ENCODE results near the gene LARGE1.

Gene LARGE1

GRCh38 chr22:33780531-33781136 lies 139.6 kb downstream of the LARGE1 start:
- H4K20me1 ChIP-seq: peaks cover 0 to 83% (median 42%) of the 10 kb centered on the region in 11 experiments; a peak in 13 of 22 replicates

GRCh38 chr22:33779243-33779642 lies 141.0 kb downstream of the LARGE1 start:
- no peak overlapping the region for H3K4me2 ChIP-seq
- H4K20me1 ChIP-seq: peaks cover 0 to 93% (median 50%) of the 10 kb centered on the region in 11 experiments; a peak in 13 of 22 replicates
- H3K4me3 ChIP-seq: no peak overlapping the region
- no peak for TF ChIP-seq Cebpa-rat (IDR thresholded peaks at IDR 0.05)
- no peaks in the 10 kb centered on the region; a peak in 2 of 22 replicates for H3K36me3 ChIP-seq
- H3K27me3 ChIP-seq: no peaks in the 10 kb centered on the region
- peaks cover 0 to 6% (median 0%) of the 10 kb centered on the region in 11 experiments; a peak in 2 of 22 replicates for H3K9me3 ChIP-seq (replicated peaks in 1 of 11)
- no peak overlapping the region for H3K9ac ChIP-seq
- no peak overlapping the region for H3K27ac ChIP-seq
- peaks cover 0 to 8% (median 0%) of the 10 kb centered on the region in 10 experiments; a peak in 3 of 20 replicates for H3K4me1 ChIP-seq

More at GRCh38 chr22:33780531-33781136, 139.6 kb downstream of the LARGE1 start:
- Histone ChIP-seq H3K4me2 (no peak overlapping the region), H3K4me3 (no peak overlapping the region), H3K9me3 (replicated peaks in 1 of 11) (peaks cover 0 to 6% (median 0%) of the 10 kb centered on the region in 11 experiments; a peak in 2 of 22 replicates), H3K27ac (no peak overlapping the region), H3K4me1 (peaks cover 0 to 6% (median 5%) of the 10 kb centered on the region in 10 experiments; a peak in 14 of 20 replicates), H3K36me3 (no peaks in the 10 kb centered on the region; a peak in 2 of 22 replicates), H3K27me3 (no peaks in the 10 kb centered on the region), H3K9ac (no peak overlapping the region)
- no peak for TF ChIP-seq Cebpa-rat (IDR thresholded peaks at IDR 0.05)

- Histone ChIP-seq H4K20me1 (peaks cover 0 to 93% (median 63%) of the 10 kb centered on the region in 11 experiments; a peak in 16 of 22 replicates), H3K4me2 (no peak overlapping the region), H3K9ac (no peak overlapping the region), H3K27ac (no peak overlapping the region), H3K4me1 (peaks cover 0 to 8% (median 0%) of the 10 kb centered on the region in 10 experiments; a peak in 4 of 20 replicates), H3K9me3 (replicated peaks in 1 of 11) (peaks cover 0 to 6% (median 0%) of the 10 kb centered on the region in 11 experiments; a peak in 2 of 22 replicates), H3K36me3 (no peaks in the 10 kb centered on the region; a peak in 2 of 22 replicates), H3K27me3 (no peaks in the 10 kb centered on the region), H3K4me3 (no peak overlapping the region)
- TF ChIP-seq Cebpa-rat (IDR thresholded peaks at IDR 0.05): no peak
These were observed 143.8 kb downstream of the LARGE1 start for GRCh38 chr22:33776491-33776890.

DNA sequence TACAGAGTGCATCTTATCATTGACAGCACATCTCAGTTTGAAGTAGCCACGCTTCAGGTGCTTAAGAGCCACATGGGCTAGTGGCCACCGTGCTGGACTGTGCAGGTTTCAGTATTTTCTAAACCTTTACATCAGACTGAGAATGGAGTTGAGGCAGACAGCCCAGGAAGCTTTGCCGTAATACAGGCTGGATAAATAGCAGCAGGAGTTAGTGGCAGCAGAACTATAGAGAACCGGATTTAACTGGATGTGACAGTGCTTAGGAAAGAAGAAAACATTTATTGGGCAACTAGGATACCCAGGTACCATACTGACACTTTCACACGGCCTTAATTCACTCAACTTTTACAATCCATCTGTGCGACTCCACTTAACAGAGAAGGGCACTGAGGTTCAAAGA lies 145.5 kb downstream of the LARGE1 start:
- Histone ChIP-seq H3K27ac (no peak overlapping the region), H3K9ac (no peak overlapping the region), H3K36me3 (peaks cover 0 to 3% (median 0%) of the 10 kb centered on the region in 11 experiments; a peak in 2 of 22 replicates), H3K9me3 (replicated peaks in 1 of 11) (peaks cover 0 to 6% (median 0%) of the 10 kb centered on the region in 11 experiments; a peak in 2 of 22 replicates), H3K27me3 (no peaks in the 10 kb centered on the region), H3K4me3 (no peak overlapping the region), H3K4me1 (peaks cover 0 to 9% (median 0%) of the 10 kb centered on the region in 10 experiments; a peak in 4 of 20 replicates), H3K4me2 (no peak overlapping the region), H4K20me1 (peaks cover 0 to 93% (median 68%) of the 10 kb centered on the region in 11 experiments; a peak in 16 of 22 replicates)
- TF ChIP-seq Cebpa-rat (IDR thresholded peaks at IDR 0.05): no peak

GRCh38 chr22:33772745-33773144 lies 147.5 kb downstream of the LARGE1 start:
- H3K4me2 ChIP-seq: no peak overlapping the region
- no peak overlapping the region for H3K27ac ChIP-seq
- no peak overlapping the region for H3K9ac ChIP-seq
- peaks cover 0 to 6% (median 0%) of the 10 kb centered on the region in 11 experiments; a peak in 1 of 22 replicates for H3K9me3 ChIP-seq (replicated peaks in 1 of 11)
- H3K27me3 ChIP-seq: no peaks in the 10 kb centered on the region
- peaks cover 0 to 3% (median 0%) of the 10 kb centered on the region in 11 experiments; a peak in 2 of 22 replicates for H3K36me3 ChIP-seq
- no peak overlapping the region for H3K4me3 ChIP-seq
- H4K20me1 ChIP-seq: peaks cover 0 to 95% (median 76%) of the 10 kb centered on the region in 11 experiments; a peak in 16 of 22 replicates
- no peak for TF ChIP-seq Cebpa-rat (IDR thresholded peaks at IDR 0.05)
- H3K4me1 ChIP-seq: peaks cover 0 to 26% (median 18%) of the 10 kb centered on the region in 10 experiments; a peak in 14 of 20 replicates

DNA sequence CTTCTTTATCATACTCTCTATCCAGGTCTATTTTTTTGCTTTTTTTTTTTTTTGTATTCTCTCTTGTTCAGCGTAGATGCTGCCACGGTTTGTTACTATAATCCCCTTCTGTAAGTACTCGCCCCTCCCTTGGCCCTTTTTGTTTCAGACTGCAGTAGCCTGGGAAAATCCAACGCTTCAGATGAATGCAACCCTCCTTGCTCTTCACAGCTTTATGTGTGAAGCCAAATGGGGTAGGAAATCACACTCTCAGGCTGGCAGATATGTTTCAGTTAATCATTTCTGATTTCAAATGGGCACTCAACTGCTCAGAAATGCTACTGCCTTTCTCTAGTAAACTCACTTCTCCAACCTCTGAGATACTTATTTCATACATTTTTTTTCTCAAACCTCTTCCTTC lies 149.1 kb downstream of the LARGE1 start:
- TF ChIP-seq Cebpa-rat (IDR thresholded peaks at IDR 0.05): no peak
- H3K4me2 ChIP-seq: no peak overlapping the region

DNA sequence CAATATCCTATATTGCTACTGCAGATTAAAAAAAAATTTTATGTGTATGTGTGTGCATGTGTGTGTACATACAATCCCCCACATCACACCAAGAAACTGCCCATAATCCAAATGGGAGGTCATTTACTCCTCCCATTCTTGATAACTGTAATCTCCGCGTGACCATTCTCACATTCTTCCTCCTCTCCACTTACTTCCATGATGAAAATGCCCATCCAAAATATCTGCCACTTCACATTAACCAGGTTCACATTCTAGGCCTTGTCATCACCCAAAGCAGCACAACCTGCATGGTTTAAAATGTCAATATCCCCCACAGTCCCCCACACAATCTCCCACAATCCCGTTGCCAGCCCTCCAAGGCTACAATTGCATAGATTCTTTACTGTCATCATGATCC lies 149.6 kb downstream of the LARGE1 start:
- Histone ChIP-seq H3K4me3 (no peak overlapping the region), H3K27me3 (no peaks in the 10 kb centered on the region), H4K20me1 (peaks cover 0 to 92% (median 64%) of the 10 kb centered on the region in 11 experiments; a peak in 15 of 22 replicates), H3K4me1 (peaks cover 0 to 26% (median 20%) of the 10 kb centered on the region in 10 experiments; a peak in 14 of 20 replicates), H3K9me3 (replicated peaks in 1 of 11) (no peaks in the 10 kb centered on the region), H3K27ac (no peak overlapping the region), H3K36me3 (peaks cover 0 to 3% (median 0%) of the 10 kb centered on the region in 11 experiments; a peak in 1 of 22 replicates), H3K4me2 (no peak overlapping the region), H3K9ac (no peak overlapping the region)
- TF ChIP-seq Cebpa-rat (IDR thresholded peaks at IDR 0.05): no peak

More for the DNA sequence above, 149.1 kb downstream of the LARGE1 start:
- Histone ChIP-seq H3K9ac (no peak overlapping the region), H3K4me3 (no peak overlapping the region), H3K27me3 (no peaks in the 10 kb centered on the region), H4K20me1 (peaks cover 0 to 92% (median 67%) of the 10 kb centered on the region in 11 experiments; a peak in 15 of 22 replicates), H3K36me3 (peaks cover 0 to 3% (median 0%) of the 10 kb centered on the region in 11 experiments; a peak in 1 of 22 replicates), H3K27ac (no peak overlapping the region), H3K4me1 (peaks cover 0 to 27% (median 20%) of the 10 kb centered on the region in 10 experiments; a peak in 14 of 20 replicates), H3K9me3 (replicated peaks in 1 of 11) (no peaks in the 10 kb centered on the region)

DNA sequence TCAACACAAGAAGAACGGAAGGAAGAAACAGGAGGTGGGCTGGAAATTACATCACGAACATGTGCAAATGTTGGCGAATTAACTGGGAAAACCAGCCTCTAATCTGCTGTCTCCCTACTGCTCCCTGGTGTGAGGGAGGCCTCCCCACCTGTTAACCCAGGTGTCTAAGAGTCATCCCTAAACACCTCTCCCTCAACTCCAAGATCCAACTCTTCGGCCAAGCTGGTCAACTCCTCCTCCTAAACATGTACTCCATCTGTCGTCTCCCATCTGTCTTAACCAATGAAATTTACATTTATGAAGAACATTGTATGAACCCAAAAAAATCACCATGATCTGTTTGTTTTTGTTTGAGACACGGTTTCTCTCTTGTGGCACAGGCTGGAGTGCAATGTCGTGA lies 154.2 kb downstream of the LARGE1 start:
- no peak overlapping the region for H3K9ac ChIP-seq
- H3K4me2 ChIP-seq: no peak overlapping the region
- H3K27ac ChIP-seq: no peak overlapping the region
- H4K20me1 ChIP-seq: peaks cover 0 to 79% (median 48%) of the 10 kb centered on the region in 11 experiments; a peak in 13 of 22 replicates
- no peaks in the 10 kb centered on the region; a peak in 1 of 22 replicates for H3K9me3 ChIP-seq (replicated peaks in 1 of 11)
- no peak overlapping the region for H3K4me3 ChIP-seq
- TF ChIP-seq Cebpa-rat (IDR thresholded peaks at IDR 0.05): no peak
- no peaks in the 10 kb centered on the region for H3K27me3 ChIP-seq
- peaks cover 0 to 32% (median 26%) of the 10 kb centered on the region in 10 experiments; a peak in 14 of 20 replicates for H3K4me1 ChIP-seq
- H3K36me3 ChIP-seq: peaks cover 0 to 16% (median 3%) of the 10 kb centered on the region in 11 experiments; a peak in 8 of 22 replicates

DNA sequence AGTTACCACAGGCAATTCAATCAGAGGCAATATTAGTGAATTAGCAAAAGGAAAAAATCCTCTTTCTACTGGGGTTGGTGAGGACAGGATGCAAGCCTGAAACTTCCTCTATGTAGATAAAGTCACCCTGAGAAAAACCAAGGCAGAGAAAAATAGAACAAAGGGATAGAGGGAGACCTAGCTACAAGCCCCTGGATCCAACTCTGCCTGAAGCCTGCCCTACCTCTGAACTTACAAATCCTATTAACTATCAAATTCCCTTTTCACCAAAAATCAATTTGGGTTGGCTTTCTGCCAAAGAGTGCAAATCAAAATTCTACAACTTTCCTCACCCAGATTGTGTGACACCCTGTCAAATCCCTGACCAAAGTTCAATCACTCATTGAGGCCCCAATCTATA lies 161.3 kb downstream of the LARGE1 start:
- no peaks in the 10 kb centered on the region for H3K27me3 ChIP-seq
- H3K9ac ChIP-seq: no peak overlapping the region
- H3K4me3 ChIP-seq: no peak overlapping the region
- H4K20me1 ChIP-seq: peaks cover 0 to 74% (median 47%) of the 10 kb centered on the region in 11 experiments; a peak in 17 of 22 replicates
- peaks cover 0 to 19% (median 13%) of the 10 kb centered on the region in 10 experiments; a peak in 13 of 20 replicates for H3K4me1 ChIP-seq
- TF ChIP-seq Cebpa-rat (IDR thresholded peaks at IDR 0.05): no peak
- peaks cover 0 to 5% (median 0%) of the 10 kb centered on the region in 11 experiments; a peak in 2 of 22 replicates for H3K9me3 ChIP-seq (replicated peaks in 1 of 11)
- no peak overlapping the region for H3K4me2 ChIP-seq
- peaks cover 17 to 77% (median 28%) of the 10 kb centered on the region in 11 experiments; a peak in 19 of 22 replicates for H3K36me3 ChIP-seq
- no peak overlapping the region for H3K27ac ChIP-seq

Data from BLaER1 treated with 17β-estradiol and CSF1 and Interleukin-3, amounts not matched to agents 10 nM and 100 nM (cell line).